GM23248 (cell line): ENCODE data around the gene TNNI3K.

Experiments used
- EZH2 ChIP-seq: fragments of 200-600 bp; sonication (generic); IDR thresholded peaks from 2 replicates; pipeline ENCODE4 v1.6.1; 2018; ENCODE audit warnings: antibody characterized with exemption, mild to moderate bottlenecking; ENCODE audit not compliant: insufficient read depth, poor library complexity, severe bottlenecking
- EZH2phosphoT487 ChIP-seq: fragments of 200-600 bp; sonication (generic); IDR thresholded peaks from 2 replicates; pipeline ENCODE4 v1.6.1; 2018; ENCODE audit warnings: antibody characterized with exemption, moderate library complexity, mild to moderate bottlenecking, low read depth; ENCODE audit not compliant: insufficient read depth

DNA sequence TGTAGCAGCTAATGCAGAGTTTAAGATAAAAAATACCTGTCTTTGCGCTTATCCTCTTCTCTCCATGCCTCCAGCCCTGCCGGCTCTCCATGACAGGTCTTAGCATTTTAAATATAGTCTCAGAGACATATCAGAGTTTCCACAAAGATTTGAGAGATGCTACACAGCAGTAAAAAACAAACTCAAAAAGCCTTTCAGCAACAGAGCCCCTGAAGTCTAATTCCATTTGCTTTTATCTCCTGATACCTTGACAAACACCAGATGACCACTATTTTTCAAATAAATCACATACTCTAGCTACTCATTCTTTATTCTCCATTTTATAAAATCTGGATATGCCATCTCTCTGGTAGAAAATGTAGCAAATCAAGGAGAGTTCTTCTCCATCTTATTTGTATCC is 356.8 kb downstream of the TNNI3K start:
- TF ChIP-seq EZH2 (no peak), EZH2phosphoT487 (no peak)
